HT-29 (cell line): ENCODE data around the gene ARRDC3. TPM values are rescaled to one million over a fixed set of nuclear protein-coding genes. Genes with fewer than 3 reads are reported as not detected.
"Not testable (repeated sequence)": the region's sequence is repeated elsewhere in the genome, so short reads cannot be mapped to it uniquely, and the experiment has no call there.

Source experiments
- DNase-seq: peaks from one replicate; pipeline ENCODE4 v3.0.0-alpha.2; 2015; ENCODE audit warnings: low spot score
- total RNA-seq: library from RNA; depleted of rRNA; stranded (reverse); fragments of >200 nt; shearing (Covaris generic); gene quantifications from 2 replicates; pipeline ENCODE4 v1.2.3, GENCODE V29; 2014; rRNA removed

The ARRDC3 gene
- total RNA-seq = 32.0 and 33.2 TPM in 2 replicates

- DNase-seq = peak; percentile 95
These were observed at the start of gene ARRDC3 for GRCh38 chr5:91383027-91383955. TSS of gene ARRDC3 (minus strand) at chr5:91383317. CDS start at chr5:91383092, 225 bp downstream.

- no peak for DNase-seq
These were observed 47.8 kb upstream of the ARRDC3 start for GRCh38 chr5:91430949-91431348.

GRCh38 chr5:91424638-91425436, 41.7 kb upstream of the ARRDC3 start:
- no peak for DNase-seq

GRCh38 chr5:91423871-91424270, 40.8 kb upstream of the ARRDC3 start:
- no peak for DNase-seq

GRCh38 chr5:91420879-91421278, 37.8 kb upstream of the ARRDC3 start:
- DNase-seq = peak; percentile 39

- peak; percentile 93 for DNase-seq
These were observed 36.7 kb upstream of the ARRDC3 start for GRCh38 chr5:91419571-91420537.

- no peak for DNase-seq
These were observed 36.0 kb upstream of the ARRDC3 start for GRCh38 chr5:91419136-91419535.

GRCh38 chr5:91418158-91418557, 35.0 kb upstream of the ARRDC3 start:
- peak; percentile 26 for DNase-seq

- DNase-seq = no peak
These were observed 34.1 kb upstream of the ARRDC3 start for GRCh38 chr5:91417219-91417618.

GRCh38 chr5:91416491-91416890, 33.4 kb upstream of the ARRDC3 start:
- DNase-seq = no peak

- no peak for DNase-seq
These were observed 26.2 kb upstream of the ARRDC3 start for GRCh38 chr5:91409304-91409703.

- no peak for DNase-seq
These were observed 25.6 kb upstream of the ARRDC3 start for GRCh38 chr5:91408710-91409109.

GRCh38 chr5:91407204-91407603, 24.1 kb upstream of the ARRDC3 start:
- no peak for DNase-seq

GRCh38 chr5:91403438-91403837, 20.3 kb upstream of the ARRDC3 start:
- DNase-seq = no peak

GRCh38 chr5:91401175-91401574, 18.1 kb upstream of the ARRDC3 start:
- DNase-seq = no peak

GRCh38 chr5:91397791-91398190, 14.7 kb upstream of the ARRDC3 start:
- no peak for DNase-seq

GRCh38 chr5:91390268-91390667, 7.2 kb upstream of the ARRDC3 start:
- no peak for DNase-seq

GRCh38 chr5:91389555-91389954, 6.4 kb upstream of the ARRDC3 start:
- DNase-seq = not testable (repeated sequence)

- no peak for DNase-seq
These were observed 5.2 kb upstream of the ARRDC3 start for GRCh38 chr5:91388362-91388761.

- no peak for DNase-seq
These were observed 3.0 kb upstream of the ARRDC3 start for GRCh38 chr5:91386120-91386519.

GRCh38 chr5:91385596-91385995, 2.5 kb upstream of the ARRDC3 start:
- not testable (repeated sequence) for DNase-seq
